ENCODE data around the gene SNX30.
"Not testable (repeated sequence)": the region's sequence is repeated elsewhere in the genome, so short reads cannot be mapped to it uniquely, and the experiment has no call there.

The SNX30 gene, protein sequence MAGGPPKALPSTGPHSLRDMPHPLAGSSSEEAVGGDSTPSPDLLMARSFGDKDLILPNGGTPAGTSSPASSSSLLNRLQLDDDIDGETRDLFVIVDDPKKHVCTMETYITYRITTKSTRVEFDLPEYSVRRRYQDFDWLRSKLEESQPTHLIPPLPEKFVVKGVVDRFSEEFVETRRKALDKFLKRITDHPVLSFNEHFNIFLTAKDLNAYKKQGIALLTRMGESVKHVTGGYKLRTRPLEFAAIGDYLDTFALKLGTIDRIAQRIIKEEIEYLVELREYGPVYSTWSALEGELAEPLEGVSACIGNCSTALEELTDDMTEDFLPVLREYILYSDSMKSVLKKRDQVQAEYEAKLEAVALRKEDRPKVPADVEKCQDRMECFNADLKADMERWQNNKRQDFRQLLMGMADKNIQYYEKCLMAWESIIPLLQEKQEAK

DNA sequence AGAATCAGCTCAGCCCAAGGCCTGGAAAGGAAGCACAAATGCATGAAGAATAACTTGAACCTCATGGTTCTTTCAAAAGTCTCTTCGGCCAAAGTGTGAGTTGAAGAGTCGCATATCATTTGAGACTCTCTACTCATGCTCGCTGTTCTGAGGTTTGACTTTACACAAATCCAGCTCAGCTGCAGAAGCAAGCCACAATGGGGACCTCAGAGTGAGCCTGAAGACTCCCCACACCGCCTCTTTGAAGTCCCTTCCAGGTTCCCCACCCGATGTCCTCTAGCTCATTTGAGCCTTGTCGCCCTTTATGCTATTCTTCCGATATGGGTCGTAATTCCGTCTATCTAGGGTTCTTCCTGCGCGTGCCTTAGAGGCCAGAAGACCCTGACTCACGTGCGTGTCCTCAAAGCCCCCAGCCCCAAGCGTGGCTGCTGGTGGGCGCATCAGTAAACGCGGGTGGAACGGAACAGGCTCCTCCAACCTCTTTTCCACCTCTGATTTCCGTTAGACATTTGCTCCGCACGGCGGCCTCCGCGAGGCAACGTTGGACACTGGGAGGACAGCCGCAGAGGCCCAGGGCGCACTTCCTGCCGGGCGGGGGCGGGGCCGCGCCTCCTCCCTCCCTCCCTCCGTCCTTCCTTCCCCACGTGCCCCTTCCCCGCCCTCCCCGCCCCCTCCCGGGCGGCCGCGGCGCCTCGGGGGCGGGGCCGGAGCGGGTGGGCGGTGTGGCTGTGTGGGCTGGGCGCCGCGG is at the start of gene SNX30:
SNX30 (plus strand) TSS at position 745 of the 748 bp plus-strand sequence. CDS start 242 bp downstream, outside the sequence.
- DNase-seq, result peak; percentile 78

DNA sequence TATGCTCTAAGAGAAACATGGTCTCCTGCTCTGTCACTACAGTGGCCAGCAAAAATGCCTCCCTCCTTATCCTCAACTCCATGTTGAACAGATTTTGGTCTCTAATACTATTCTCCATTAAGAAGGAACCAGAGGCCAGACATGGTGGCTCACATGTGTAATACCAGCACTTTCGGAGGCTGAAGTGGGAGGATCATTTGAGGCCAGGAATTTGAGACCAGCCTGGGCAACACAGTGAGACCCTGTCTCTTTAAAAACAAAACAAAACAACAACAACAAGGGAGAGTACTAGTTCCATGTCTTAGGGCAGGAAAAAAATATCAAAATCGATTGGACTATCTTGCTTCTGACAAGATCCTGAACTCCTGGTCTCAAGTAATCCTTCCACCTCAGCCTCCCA is 47.3 kb upstream of the SNX30 start:
- DNase-seq, result no peak

DNA sequence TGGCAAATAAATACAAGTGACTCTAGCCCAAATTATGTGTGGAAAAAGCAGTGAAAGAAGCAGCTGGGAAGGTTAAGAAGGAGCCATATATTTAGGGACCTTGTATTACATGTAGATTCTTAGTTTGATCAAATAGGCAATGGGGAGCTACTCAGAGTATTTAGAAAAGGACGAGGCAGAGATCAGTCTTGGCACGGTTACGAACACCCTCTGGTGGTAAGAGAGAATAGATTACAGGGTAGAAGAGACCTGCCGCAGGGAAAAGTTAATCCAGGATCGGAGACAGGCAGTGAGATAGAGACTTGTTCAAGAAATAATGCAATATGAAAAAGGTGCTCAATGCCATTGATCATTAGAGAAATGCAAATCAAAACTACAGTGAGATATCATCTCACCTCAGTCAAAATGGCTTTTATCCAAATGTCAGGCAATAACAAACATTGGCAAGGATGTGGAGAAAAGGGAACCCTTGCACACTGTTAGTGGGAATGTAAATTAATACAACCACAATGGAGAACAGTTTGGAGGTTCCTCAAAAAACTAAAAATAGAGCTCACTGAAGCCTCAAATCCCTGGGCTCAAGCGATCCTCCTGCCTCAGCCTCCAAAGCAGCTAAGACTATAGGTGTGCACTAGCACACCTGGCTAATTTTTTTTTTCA is 44.7 kb upstream of the SNX30 start:
- DNase-seq, result no peak

DNA sequence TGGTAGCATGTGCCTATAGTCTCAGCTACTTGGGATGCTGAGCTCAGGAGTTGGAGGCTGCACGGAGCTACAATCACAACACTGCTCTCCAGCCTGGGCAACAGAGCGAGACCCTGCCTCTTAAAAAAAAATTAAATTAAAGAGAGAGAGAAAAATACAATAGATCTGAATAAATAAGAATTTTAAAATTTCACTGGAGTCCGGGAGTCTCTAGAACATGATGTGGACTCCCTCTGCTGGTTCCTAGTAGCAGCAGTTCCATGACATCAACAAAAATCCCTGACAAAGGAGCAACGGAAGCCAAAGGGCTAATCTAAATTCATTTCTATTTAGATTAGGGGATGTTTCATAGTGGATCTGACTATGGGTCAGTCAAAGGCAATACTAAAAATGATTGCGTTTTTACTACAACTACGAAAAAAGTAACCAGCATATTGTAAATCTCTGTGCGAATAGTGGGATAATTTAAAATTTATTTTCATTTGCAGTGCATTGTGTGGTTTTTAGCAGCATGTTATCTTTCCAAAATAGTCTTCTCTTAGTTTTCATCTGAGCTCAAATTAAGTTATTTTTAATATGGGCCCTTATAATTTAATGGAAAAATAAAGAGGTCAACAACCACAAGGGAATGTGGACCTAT is 39.4 kb upstream of the SNX30 start:
- no peak for DNase-seq

DNA sequence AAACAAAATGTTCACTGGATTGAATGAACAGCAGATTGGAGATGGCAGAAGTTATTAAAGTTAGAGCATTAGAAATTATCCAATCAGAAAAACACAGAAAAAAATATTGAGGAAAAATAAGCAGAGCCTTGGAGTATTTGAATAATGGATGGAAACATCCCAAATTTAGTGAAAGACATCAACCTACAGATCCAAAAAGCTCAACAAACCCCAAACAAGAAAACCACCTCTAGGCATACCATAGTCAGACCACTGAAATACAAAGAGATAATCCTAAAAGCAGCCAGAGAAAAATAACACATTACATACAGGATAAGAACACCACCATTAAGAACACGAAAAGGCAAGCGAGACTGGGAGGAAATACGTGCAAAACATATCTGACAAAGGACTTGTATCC is 37.9 kb upstream of the SNX30 start:
- no peak for DNase-seq

DNA sequence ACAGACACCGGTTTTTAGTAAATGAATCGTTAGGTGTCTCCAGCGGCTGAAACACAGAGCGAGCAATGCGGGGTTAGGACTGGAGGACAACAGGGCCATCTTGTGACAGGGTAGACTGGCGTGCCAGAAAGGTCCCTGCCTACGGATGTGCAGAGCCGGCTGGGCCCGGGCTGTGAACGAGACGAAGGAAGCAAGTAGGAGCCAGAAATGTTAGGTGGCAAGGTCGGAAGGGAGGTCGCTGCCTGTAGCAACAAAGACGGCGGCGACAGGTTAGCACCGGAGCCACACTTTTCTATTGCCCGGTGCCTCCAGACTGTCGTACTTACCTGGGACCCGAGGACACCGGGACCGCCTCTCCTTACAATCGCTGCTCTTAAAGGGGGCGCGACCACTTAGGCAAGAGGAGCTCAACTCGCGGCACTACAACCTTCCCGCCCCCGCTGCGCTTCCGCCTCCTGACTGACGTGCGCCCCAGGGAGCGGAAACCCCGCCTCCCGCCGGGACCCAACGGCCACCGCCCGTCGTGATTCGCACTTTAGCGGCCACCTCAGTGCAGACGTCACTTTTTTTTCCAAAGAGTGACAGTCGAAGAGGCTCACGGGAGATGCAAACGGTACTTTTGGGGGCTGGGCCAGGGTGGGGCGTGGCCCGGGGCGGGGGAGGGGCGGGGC is 32.8 kb upstream of the SNX30 start, which contains the start of gene INIP:
INIP (minus strand) TSS at position 457 of the 671 bp plus-strand sequence. CDS start 1,632 bp downstream, outside the sequence.
- DNase-seq, result peak; percentile 86

- DNase-seq, result no peak
These were observed 31.3 kb upstream of the SNX30 start for GRCh38 chr9:112719241-112719691.

GRCh38 chr9:112719696-112720095 is 30.9 kb upstream of the SNX30 start:
- DNase-seq, result no peak

DNA sequence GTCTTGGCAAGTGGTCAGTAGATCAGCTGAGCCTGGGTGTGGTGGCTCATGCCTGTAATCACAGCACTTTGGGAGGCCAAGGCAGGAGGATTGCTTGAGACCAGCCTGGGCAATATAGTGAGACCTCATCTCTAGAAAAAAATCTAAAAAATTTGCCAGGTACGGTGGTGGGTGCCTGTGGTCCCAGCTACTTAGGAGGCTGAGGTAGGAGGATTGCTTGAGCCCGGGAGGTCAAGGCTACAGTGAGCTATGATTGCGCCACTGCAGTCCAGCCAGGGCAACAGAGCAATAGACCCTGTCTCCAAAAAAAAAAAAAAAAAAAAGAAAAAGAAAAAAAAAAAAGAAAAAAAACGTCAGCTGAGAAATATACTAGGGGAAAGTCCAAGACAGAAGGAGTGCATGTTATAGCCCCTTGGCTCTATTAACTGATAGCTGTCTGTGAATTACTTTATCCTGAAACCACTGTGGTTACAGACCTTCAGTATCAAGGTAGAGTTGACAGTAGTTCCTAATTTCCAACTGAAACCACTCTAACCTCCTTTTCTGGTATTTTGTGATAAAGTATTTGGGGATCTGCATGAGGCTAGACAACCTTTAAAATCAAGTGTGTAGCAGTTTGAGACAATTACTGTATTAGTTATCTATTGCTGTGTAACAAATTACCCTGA is 30.3 kb upstream of the SNX30 start:
- DNase-seq, result no peak

DNA sequence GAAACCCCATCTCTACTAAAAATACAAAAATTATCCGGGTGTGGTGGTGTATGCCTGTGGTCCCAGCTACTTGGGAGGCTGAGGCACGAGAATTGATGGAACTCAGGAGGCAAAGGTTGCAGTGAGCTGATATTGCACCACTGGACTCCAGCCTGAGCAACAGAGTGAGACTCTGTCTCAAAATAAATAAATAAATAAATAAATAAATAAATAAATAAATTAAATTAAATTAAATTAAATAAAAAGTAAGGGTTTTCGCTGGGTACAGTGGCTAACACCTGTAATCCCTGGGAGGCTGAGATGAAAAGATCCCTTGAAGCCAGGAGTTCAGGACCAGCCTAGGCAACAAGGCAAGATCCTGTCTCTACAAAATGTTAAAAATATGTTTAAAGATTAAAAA is 27.8 kb upstream of the SNX30 start:
- DNase-seq, result not testable (repeated sequence)

DNA sequence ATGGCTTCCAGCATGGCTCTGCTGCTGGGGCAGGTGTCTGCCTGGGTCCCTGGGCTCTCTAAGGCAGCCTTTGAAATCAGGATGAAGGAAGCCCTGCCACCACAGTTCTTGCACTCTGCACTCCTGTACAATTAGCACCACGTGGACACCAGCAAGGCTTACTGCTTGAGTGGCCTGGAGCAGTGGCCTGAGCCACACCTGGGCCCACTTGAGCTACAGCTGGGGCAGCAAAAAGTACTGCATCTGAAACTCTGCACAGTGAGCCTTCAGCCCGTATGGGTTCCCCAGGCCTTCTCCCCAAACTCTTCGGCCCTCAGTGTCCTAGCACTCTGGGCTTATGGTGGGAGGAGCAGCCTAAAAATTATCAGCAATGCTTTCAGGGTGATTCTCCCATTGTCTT is 24.6 kb upstream of the SNX30 start:
- DNase-seq, result no peak

- DNase-seq, result no peak
These were observed 24.1 kb upstream of the SNX30 start for GRCh38 chr9:112726428-112726827.

DNA sequence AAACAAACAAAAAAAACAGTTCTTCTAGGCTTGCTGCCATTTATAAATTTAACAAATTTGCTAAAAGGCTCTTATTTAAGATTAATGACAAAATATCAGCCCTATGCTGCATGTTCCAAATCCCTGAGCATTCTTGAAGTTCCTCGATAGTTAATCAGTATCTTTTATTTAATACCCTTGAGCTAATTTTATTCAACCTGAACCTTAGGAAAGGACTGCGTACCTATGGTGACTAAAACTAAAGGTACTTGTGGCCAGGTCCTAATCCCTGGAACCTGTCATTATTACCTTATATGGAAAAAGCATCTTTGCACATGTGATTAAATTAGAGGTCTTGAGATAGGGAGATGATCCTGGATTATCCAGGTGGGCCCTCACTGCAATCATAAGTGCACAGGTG is 22.2 kb upstream of the SNX30 start:
- no peak for DNase-seq

DNA sequence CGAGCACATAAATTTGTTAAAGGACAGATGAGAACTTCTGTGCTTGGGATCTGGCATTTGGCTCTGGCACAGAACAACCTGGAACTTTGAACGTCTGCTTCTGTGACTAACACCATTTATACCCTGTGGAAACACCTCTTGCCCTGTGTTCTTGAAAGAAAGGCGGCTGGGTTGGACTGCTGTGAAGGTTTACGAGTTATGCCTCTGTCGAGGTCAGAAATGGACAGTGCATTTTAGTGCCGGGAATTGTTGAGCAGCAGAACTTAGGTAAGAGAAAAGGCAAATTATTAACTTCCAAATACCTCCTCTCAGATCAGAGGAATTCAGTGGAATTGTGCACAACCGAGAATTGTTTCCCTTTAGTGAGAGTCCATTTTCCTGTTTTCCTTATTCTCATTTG is 18.6 kb upstream of the SNX30 start:
- no peak for DNase-seq

DNA sequence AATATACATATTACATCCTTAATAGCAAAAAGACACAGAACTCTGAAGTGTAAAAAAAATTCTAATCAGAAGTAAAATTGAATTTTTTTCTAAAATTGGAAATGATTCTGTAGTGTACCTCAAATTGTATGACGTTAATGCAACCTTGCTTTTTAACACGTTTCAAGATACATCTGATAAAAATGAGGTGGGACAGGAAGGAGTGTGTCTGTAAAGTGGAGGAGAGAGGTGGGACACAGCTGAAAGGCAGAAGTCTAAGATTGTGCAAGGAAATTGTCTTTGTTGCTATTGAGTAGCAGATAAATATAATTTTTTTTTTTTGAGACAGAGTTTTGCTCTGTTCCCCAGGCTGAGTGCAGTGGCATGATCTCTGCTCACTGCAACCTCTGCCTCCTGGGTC is 15.7 kb upstream of the SNX30 start:
- no peak for DNase-seq

- DNase-seq, result no peak
These were observed 7.2 kb upstream of the SNX30 start for GRCh38 chr9:112743216-112743836.

DNA sequence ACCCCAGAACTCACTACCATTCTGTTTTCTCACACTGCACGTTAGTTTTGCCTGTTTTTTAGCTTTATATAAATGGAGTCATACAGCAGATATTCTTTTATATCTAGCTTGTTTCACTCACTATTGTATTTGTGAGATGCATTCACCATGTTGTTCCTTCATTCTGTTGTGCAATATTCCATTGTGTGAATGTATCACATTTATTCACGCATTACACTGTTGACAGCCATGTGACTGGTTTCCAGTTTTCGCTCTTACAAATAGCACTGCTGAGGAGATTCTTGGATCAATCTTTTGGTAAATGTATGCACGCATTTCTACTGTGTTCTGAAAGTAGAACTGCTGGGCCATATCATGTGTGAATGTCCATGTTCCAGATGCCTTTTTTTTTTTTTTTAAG is 6.4 kb upstream of the SNX30 start:
- DNase-seq, result no peak

DNA sequence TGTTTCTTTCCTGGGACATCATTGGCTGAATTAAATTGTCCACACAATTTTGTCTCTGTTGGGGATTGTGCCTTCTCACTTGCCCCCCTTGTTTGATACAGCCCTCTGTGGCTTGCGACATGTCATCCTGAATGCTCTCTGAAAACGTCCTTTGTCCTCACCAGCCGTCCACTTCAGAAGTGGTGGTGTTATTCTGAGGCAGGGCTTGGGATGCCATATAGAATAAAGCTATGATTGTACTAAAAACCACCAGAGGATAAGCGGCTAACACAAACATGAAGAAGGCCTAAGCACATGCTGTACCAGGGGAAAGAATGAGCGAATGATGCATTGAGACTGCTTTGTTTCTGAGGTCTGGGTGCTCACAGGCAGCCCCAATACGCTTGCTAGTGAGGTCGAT is 3.5 kb upstream of the SNX30 start:
- no peak for DNase-seq

- no peak for DNase-seq
These were observed 150 bp downstream of the SNX30 start for GRCh38 chr9:112750764-112751055.

GRCh38 chr9:112751056-112751795 is 666 bp downstream of the SNX30 start:
- DNase-seq, result peak; percentile 31

Measured in SHP77 treated with DMSO at 0.1 percent for 48 hours (cell line).